Measurements from ENCODE around the gene IL1RAP. TPM values are rescaled to one million over a fixed set of nuclear protein-coding genes. Genes with fewer than 3 reads are reported as not detected.

IL1RAP gene
- total RNA-seq (2014; rRNA removed; shearing (Covaris generic)), result 21.1 and 21.8 TPM in 2 replicates

GRCh38 chr3:190513409-190514370, at the start of gene IL1RAP:
Gene IL1RAP (plus strand): TSS chr3:190514085. CDS start chr3:190564290, 50,205 bp downstream.

Other genes starting within 250 kb of the IL1RAP start
- gene CLDN1, start 191.6 kb upstream of the IL1RAP start, total RNA-seq (2014; rRNA removed; shearing (Covaris generic)), result 2.0 and 2.2 TPM in 2 replicates
- gene CLDN16, start 125.9 kb upstream of the IL1RAP start, total RNA-seq (2014; rRNA removed; shearing (Covaris generic)), result not detected in 2 replicates
- not detected in 2 replicates for gene TMEM207, start 64.2 kb upstream of the IL1RAP start, total RNA-seq (2014; rRNA removed; shearing (Covaris generic))